SU-DHL-6 (cell line): ENCODE measurements around the gene RYK.

Source experiments
- H2AFZ ChIP-seq: fragments of 200-600 bp; sonication (generic); 2 replicates; pipeline ENCODE4 v1.6.1; 2014; ENCODE audit warnings: low read depth, mild to moderate bottlenecking, moderate library complexity, mixed read lengths, antibody characterized with exemption, low read length; ENCODE audit not compliant: severe bottlenecking
- H3F3A ChIP-seq: fragments of 200-600 bp; shearing (Covaris generic); 2 replicates; pipeline ENCODE4 v1.6.0; 2016; ENCODE audit warnings: antibody characterized with exemption, mild to moderate bottlenecking; ENCODE audit not compliant: insufficient read depth
- H3K27ac ChIP-seq: fragments of 200-600 bp; sonication (generic); 2 replicates; pipeline ENCODE4 v1.5.1; 2016; ENCODE audit warnings: low read depth, mild to moderate bottlenecking, low read length, moderate library complexity, mixed read lengths
- H3K27me3 ChIP-seq: fragments of 200-600 bp; sonication (generic), shearing (Covaris generic); 2 replicates; pipeline ENCODE4 v1.6.0; 2014; ENCODE audit warnings: mild to moderate bottlenecking, low read length
- H3K36me3 ChIP-seq: fragments of 200-600 bp; sonication (generic); 2 replicates; pipeline ENCODE4 v1.6.1; 2014; ENCODE audit warnings: mild to moderate bottlenecking, low read length, mixed read lengths
- H3K4me2 ChIP-seq: fragments of 300-600, 200-600 bp; shearing (Covaris generic), sonication (generic); 2 replicates; pipeline ENCODE4 v1.6.0; 2014; ENCODE audit warnings: low read length, low read depth, mild to moderate bottlenecking; ENCODE audit not compliant: poor library complexity, severe bottlenecking
- H3K4me3 ChIP-seq: fragments of 200-600 bp; sonication (generic); 2 replicates; pipeline ENCODE4 v1.5.1; 2014; ENCODE audit warnings: antibody characterized with exemption, low read length, mild to moderate bottlenecking, mixed read lengths; ENCODE audit not compliant: insufficient read depth, poor library complexity, severe bottlenecking
- H3K79me2 ChIP-seq: fragments of 200-600 bp; sonication (generic); 2 replicates; pipeline ENCODE4 v1.6.1; 2014; ENCODE audit warnings: mild to moderate bottlenecking, low read length, moderate library complexity; ENCODE audit not compliant: insufficient read depth
- H3K9ac ChIP-seq: fragments of 200-600 bp; sonication (generic); 2 replicates; pipeline ENCODE4 v1.7.0; 2014; ENCODE audit warnings: mild to moderate bottlenecking, low read length
- H3K9me2 ChIP-seq: fragments of 200-600 bp; sonication (generic); replicated peaks from 2 replicates; pipeline ENCODE4 v1.6.1; 2014; ENCODE audit warnings: low read length; ENCODE audit not compliant: insufficient read depth
- H3K9me3 ChIP-seq: fragments of 200-600 bp; sonication (generic); 2 replicates; pipeline ENCODE4 v1.6.1; 2014; ENCODE audit warnings: low read length, mixed read lengths; ENCODE audit not compliant: insufficient read depth
- H4K20me1 ChIP-seq: fragments of 200-600 bp; sonication (generic); 2 replicates; pipeline ENCODE4 v1.6.1; 2014; ENCODE audit warnings: low read depth, mild to moderate bottlenecking, antibody characterized with exemption, low read length, moderate library complexity, mixed read lengths
- CTCF ChIP-seq: fragments of 200-600 bp; sonication (generic); IDR thresholded peaks from one replicate; pipeline ENCODE4 v1.5.1; 2017; ENCODE audit warnings: antibody characterized with exemption, mild to moderate bottlenecking, low read length, moderate library complexity; ENCODE audit not compliant: insufficient read depth, poor library complexity, severe bottlenecking
- EZH2phosphoT487 ChIP-seq: fragments of 200-600 bp; sonication (generic), shearing (Covaris generic); conservative IDR thresholded peaks from 2 replicates; pipeline ENCODE4 v1.6.1; 2018; ENCODE audit warnings: mild to moderate bottlenecking, antibody characterized with exemption, low read length, moderate library complexity, mixed read lengths

The RYK gene

GRCh38 chr3:134111616-134112015 lies 139.0 kb downstream of the RYK start:
- no peak overlapping the region for H3K4me3 ChIP-seq
- H3K27ac ChIP-seq: no peak overlapping the region
- H4K20me1 ChIP-seq: no peaks in the 10 kb centered on the region
- no peaks in the 10 kb centered on the region for H3F3A ChIP-seq
- no peaks in the 10 kb centered on the region for H3K79me2 ChIP-seq
- no peaks in the 10 kb centered on the region for H3K9me2 ChIP-seq
- H3K9ac ChIP-seq: no peak overlapping the region
- no peaks in the 10 kb centered on the region for H3K27me3 ChIP-seq
- TF ChIP-seq EZH2phosphoT487 (no peak), CTCF (no peak)
- H3K36me3 ChIP-seq: no peaks in the 10 kb centered on the region
- H2AFZ ChIP-seq: no peak overlapping the region
- H3K4me2 ChIP-seq: no peak overlapping the region
- H3K9me3 ChIP-seq: no peaks in the 10 kb centered on the region

- Histone ChIP-seq H3K79me2 (no peaks in the 10 kb centered on the region), H3K36me3 (no peaks in the 10 kb centered on the region)
- TF ChIP-seq EZH2phosphoT487 (no peak), CTCF (no peak)
Observed at GRCh38 chr3:134110963-134111362, 139.7 kb downstream of the RYK start.

More at GRCh38 chr3:134110963-134111362, 139.7 kb downstream of the RYK start:
- Histone ChIP-seq H3K27me3 (no peaks in the 10 kb centered on the region), H3K9ac (no peak overlapping the region), H4K20me1 (no peaks in the 10 kb centered on the region), H3F3A (no peaks in the 10 kb centered on the region), H2AFZ (no peak overlapping the region), H3K27ac (no peak overlapping the region), H3K4me2 (no peak overlapping the region), H3K9me2 (no peaks in the 10 kb centered on the region), H3K9me3 (no peaks in the 10 kb centered on the region), H3K4me3 (no peak overlapping the region)
